Body of pancreas (tissue), 4 donors: ENCODE data around the gene DNHD1. TPM values are rescaled to one million over a fixed set of nuclear protein-coding genes. Genes with fewer than 3 reads are reported as not detected.

Experiments
- ATAC-seq: fragments of 150-250 bp; one replicate; pipeline ENCODE4 v1.9.1; 2016
- DNase-seq, 4 donors: peaks; one replicate each; pipeline ENCODE4 v3.0.0-alpha.2; 2019
- H3K27ac ChIP-seq, 4 donors: fragments of 200-600 bp; sonication (generic); 1 replicate in 3 of 4; 2 replicates in 1 of 4; pipeline versions ENCODE4 v1.5.1 to v1.6.1; 2016 to 2019; ENCODE audit warnings: mild to moderate bottlenecking in 1 of 4, mixed read lengths in 1 of 4, moderate library complexity in 1 of 4
- H3K27me3 ChIP-seq, 2 donors: fragments of 200-600 bp; sonication (generic); one replicate each; pipeline ENCODE4 v1.6.0; 2016; ENCODE audit warnings: mild to moderate bottlenecking in 1 of 2
- H3K36me3 ChIP-seq, 2 donors: fragments of 200-600 bp; sonication (generic); replicated peaks in 1 of 2; 2 replicates each; pipeline ENCODE4 v1.5.1; 2016; ENCODE audit warnings: low read depth in 2 of 2; ENCODE audit not compliant: insufficient read depth in 1 of 2
- H3K4me1 ChIP-seq: fragments of 200-600 bp; sonication (generic); one replicate; pipeline ENCODE4 v1.6.0; 2016
- H3K4me3 ChIP-seq, 2 donors: fragments of 200-600 bp; sonication (generic); 1 replicate in 1 of 2; 2 replicates in 1 of 2; pipeline ENCODE4 v1.5.1; 2016 to 2019
- H3K9me3 ChIP-seq, 3 donors: fragments of 200-600 bp; sonication (generic); 1 replicate in 2 of 3; 2 replicates in 1 of 3; pipeline ENCODE4 v1.5.1; 2016
- POLR2A ChIP-seq, 3 donors: fragments of 450-650 bp; IDR thresholded peaks; one replicate each; pipeline ENCODE4 v1.6.1; 2016; ENCODE audit warnings: antibody characterized with exemption in 3 of 3, mild to moderate bottlenecking in 2 of 3
- WGBS, 2 donors: methylation state at CpG; one replicate each; pipeline ENCODE4 v1.1.5; 2017; 5-methylcytosine and 5-hydroxymethylcytosine counted together
- intact Hi-C: fragments of 100-400 bp; cut with DNase I; formaldehyde crosslinking; loops from one replicate; pipeline ENCODE4 v1.15.1; 2023
- total RNA-seq, 2 donors: library from RNA; depleted of rRNA; stranded (reverse); fragments of >200 nt; gene quantifications; one replicate each; pipeline ENCODE4 v1.1.0, GENCODE V29; 2016
- TF ChIP-seq, protein P1 (sequence below), 7 experiments: fragments of 450-650 bp in 4 of 7; fragments of 200-600 bp in 3 of 7; sonication (generic) in 3 of 7; IDR thresholded peaks; one replicate each; pipeline ENCODE4 v1.5.1; 2016 to 2019; ENCODE audit warnings: antibody characterized with exemption in 7 of 7

Gene DNHD1, protein sequence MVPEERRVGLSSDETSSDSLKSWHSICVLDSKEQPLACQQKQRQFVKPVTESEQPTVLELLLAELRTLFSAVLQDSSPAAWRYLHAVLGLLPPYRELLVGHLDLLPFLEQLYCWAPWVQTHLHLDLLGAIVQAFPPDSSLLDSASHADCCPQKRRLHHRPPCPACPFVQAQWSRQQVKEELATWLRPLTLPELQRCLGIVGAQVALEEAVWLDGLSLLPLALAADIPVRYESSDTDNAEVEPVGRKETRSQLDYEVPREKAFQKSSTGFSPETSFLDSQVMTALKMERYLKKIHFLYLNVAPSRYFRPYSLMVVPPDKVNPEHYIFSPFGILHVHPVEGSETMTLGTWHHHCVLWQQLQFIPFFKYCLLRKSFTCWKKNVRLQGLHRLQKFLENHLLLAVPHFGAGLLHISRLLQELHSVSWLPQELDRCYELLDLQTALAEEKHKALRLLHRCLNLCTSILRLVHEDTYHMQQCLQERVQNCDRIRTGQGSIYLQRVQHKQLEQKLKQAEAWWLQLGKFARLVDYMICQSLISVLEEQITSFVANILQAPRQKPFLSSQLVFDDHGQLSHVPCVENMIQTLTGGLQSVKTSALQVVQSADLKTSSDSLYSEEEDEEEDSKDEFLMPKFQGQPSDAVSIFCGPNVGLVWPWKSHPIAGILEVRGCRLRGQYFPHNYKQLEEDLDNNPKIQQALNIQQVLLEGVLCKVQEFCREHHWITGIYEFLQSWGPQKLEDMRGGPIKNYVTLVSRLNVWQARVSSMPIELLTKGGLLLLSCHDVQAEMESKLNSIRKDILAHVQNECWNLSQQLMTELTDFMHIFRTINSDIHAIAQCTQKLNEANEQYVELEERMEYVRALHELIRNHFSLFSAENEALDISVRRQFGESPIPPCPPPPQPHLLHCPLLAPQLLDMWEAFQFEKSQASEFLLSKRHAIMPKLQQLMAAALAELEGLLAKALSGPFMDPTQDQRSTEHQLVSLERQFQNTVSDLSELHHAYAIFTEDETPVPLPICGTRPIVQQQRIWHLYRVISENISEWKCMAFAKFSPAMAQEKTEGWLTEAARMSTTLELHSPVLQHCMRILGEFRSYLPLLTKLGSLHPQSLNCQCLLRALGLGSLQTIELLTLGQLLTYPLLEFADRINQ (N-terminal part only)
- 10 to 100 TPM; 14.5 to 19.1 TPM for total RNA-seq

DNA sequence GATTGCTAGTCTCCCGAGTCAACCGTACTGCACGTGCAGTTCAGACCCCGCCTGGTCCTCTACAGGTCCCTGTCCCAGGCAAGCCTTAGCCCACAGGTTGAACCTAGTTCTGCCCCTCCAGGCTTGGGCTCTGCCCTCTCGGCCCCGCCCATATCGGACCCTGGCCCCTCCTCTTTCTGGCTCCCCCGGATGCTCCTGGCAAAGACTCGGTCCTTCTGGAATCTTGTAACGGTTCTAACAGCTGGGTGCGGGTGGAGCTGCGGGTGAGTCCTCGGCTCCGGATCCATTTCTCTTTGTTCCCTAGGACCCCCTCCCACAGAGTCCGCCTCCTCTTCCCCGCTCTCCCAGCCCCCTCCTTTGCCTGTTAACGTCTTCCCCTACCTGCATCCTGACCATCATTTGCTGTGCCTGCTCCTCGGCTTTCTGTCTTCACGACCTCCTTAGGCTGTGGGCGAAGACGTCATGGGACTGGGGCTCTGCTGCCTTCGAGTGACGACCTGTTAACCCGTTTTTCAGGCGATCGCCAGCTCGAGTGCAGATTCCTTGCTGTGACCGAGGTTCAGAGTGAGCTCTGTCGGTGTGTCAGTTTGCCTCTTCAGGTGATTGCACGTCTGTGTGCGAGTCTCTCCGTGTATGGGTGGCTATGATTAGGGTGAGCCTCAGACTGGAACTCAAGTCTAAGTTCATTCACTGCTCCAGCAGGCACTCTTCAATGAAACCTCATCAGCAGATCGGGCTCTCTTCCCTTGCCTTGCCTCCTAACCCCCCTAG lies at the start of gene DNHD1:
Gene DNHD1 (plus strand): TSS at position 212 of the 771 bp plus-strand sequence. CDS start 936 bp downstream, outside the sequence.
- intact Hi-C loops: no loop called here
- 69 to 70% methylated on average over 31 of the region's 33 CpGs for WGBS, 2 donors
- no peak for TF ChIP-seq POLR2A (IDR thresholded peaks at IDR 0.05)
- TF ChIP-seq, protein P1, sequence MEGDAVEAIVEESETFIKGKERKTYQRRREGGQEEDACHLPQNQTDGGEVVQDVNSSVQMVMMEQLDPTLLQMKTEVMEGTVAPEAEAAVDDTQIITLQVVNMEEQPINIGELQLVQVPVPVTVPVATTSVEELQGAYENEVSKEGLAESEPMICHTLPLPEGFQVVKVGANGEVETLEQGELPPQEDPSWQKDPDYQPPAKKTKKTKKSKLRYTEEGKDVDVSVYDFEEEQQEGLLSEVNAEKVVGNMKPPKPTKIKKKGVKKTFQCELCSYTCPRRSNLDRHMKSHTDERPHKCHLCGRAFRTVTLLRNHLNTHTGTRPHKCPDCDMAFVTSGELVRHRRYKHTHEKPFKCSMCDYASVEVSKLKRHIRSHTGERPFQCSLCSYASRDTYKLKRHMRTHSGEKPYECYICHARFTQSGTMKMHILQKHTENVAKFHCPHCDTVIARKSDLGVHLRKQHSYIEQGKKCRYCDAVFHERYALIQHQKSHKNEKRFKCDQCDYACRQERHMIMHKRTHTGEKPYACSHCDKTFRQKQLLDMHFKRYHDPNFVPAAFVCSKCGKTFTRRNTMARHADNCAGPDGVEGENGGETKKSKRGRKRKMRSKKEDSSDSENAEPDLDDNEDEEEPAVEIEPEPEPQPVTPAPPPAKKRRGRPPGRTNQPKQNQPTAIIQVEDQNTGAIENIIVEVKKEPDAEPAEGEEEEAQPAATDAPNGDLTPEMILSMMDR (IDR thresholded peaks at IDR 0.05): no peak
- Histone ChIP-seq H3K27ac (no peak within 1 kb of the TSS), H3K4me1 (no peaks in the 10 kb centered on the region), H3K36me3 (peaks cover 0 to 2% of the 10 kb centered on the region in 2 donors), H3K4me3 (no peak within 1 kb of the TSS), H3K9me3 (no peaks in the 10 kb centered on the region), H3K27me3 (no peaks in the 10 kb centered on the region)
- no peak for ATAC-seq
- DNase-seq: no peak

- ATAC-seq: no peak
- DNase-seq: no peak
- no peak for TF ChIP-seq POLR2A (IDR thresholded peaks at IDR 0.05)
- TF ChIP-seq, protein P1 (IDR thresholded peaks at IDR 0.05): no peak
- Histone ChIP-seq H3K27me3 (no peaks in the 10 kb centered on the region), H3K9me3 (no peaks in the 10 kb centered on the region), H3K4me1 (no peaks in the 10 kb centered on the region), H3K4me3 (no peak overlapping the region), H3K36me3 (peaks cover 4 to 10% of the 10 kb centered on the region in 2 donors), H3K27ac (no peak overlapping the region)
- 80 to 81% methylated on average over 2 to 3 of the region's 3 CpGs for WGBS, 2 donors
- intact Hi-C loops: no loop called here
Observed at GRCh38 chr11:6448574-6448973, 48.5 kb upstream of the DNHD1 start.

GRCh38 chr11:6452219-6452618 lies 44.9 kb upstream of the DNHD1 start:
- intact Hi-C loops: no loop called here
- TF ChIP-seq, protein P1 (IDR thresholded peaks at IDR 0.05): no peak
- TF ChIP-seq POLR2A (IDR thresholded peaks at IDR 0.05): no peak
- 92 to 95% methylated on average over 3 of the region's 3 CpGs for WGBS, 2 donors

GRCh38 chr11:6453152-6453551 lies 43.9 kb upstream of the DNHD1 start:
- WGBS, 2 donors: 77 to 100% methylated on average over 2 of the region's 2 CpGs
- peaks cover 17 to 26% of the 10 kb centered on the region in 2 donors for H3K36me3 ChIP-seq
- ATAC-seq: no peak

More at GRCh38 chr11:6452219-6452618, 44.9 kb upstream of the DNHD1 start:
- ATAC-seq (no peak), DNase-seq (no peak)
- Histone ChIP-seq H3K4me3 (no peak overlapping the region), H3K4me1 (no peaks in the 10 kb centered on the region), H3K36me3 (peaks cover 17 to 23% of the 10 kb centered on the region in 2 donors), H3K9me3 (no peaks in the 10 kb centered on the region), H3K27ac (no peak overlapping the region), H3K27me3 (no peaks in the 10 kb centered on the region)

More at GRCh38 chr11:6453152-6453551, 43.9 kb upstream of the DNHD1 start:
- H3K4me3 ChIP-seq: no peak overlapping the region
- H3K9me3 ChIP-seq: no peaks in the 10 kb centered on the region
- no peaks in the 10 kb centered on the region for H3K27me3 ChIP-seq
- intact Hi-C loops: no loop called here
- no peak for DNase-seq
- no peak overlapping the region for H3K27ac ChIP-seq
- peaks cover 7% of the 10 kb centered on the region for H3K4me1 ChIP-seq
- TF ChIP-seq, protein P1 (IDR thresholded peaks at IDR 0.05): no peak
- no peak for TF ChIP-seq POLR2A (IDR thresholded peaks at IDR 0.05)
